WTC11 (cell line): Measurements from ENCODE around the gene RABGAP1.

Experiments used
- ATF2 ChIP-seq: sonication (generic); formaldehyde crosslinking; IDR thresholded peaks from 2 replicates; pipeline ENCODE4 v1.8.1; 2022; ENCODE audit warnings: low read depth, missing genetic modification reagents, borderline replicate concordance
- ATF3 ChIP-seq: sonication (generic); formaldehyde crosslinking; conservative IDR thresholded peaks from 2 replicates; pipeline ENCODE4 v1.8.1; 2022; ENCODE audit warnings: mild to moderate bottlenecking, missing genetic modification reagents
- CREM ChIP-seq: sonication (generic); formaldehyde crosslinking; IDR thresholded peaks from 2 replicates; pipeline ENCODE4 v1.8.1; 2022; ENCODE audit warnings: mild to moderate bottlenecking, missing genetic modification reagents, moderate library complexity
- CTCF ChIP-seq: fragments of 200-600 bp; IDR thresholded peaks from 2 replicates; pipeline ENCODE4 v1.8.0; 2022; ENCODE audit warnings: antibody characterized with exemption
- MAX ChIP-seq: sonication (generic); formaldehyde crosslinking; IDR thresholded peaks from 2 replicates; pipeline ENCODE4 v1.8.0; 2022; ENCODE audit warnings: mild to moderate bottlenecking, missing genetic modification reagents
- MLX ChIP-seq: sonication (generic); formaldehyde crosslinking; IDR thresholded peaks from 2 replicates; pipeline ENCODE4 v1.8.1; 2023; ENCODE audit warnings: mild to moderate bottlenecking, missing genetic modification reagents, moderate library complexity
- SMAD4 ChIP-seq: sonication (generic); formaldehyde crosslinking; IDR thresholded peaks from 2 replicates; pipeline ENCODE4 v1.8.0; 2022; ENCODE audit warnings: mild to moderate bottlenecking, missing genetic modification reagents
- ZNF263 ChIP-seq: sonication (generic); formaldehyde crosslinking; IDR thresholded peaks from 2 replicates; pipeline ENCODE4 v1.8.1; 2022; ENCODE audit warnings: low read depth, mild to moderate bottlenecking, moderate library complexity, missing genetic modification reagents

- no peak for TF ChIP-seq CTCF
- no peak for TF ChIP-seq ATF3 (CRISPR knock-in tag)
- TF ChIP-seq CREM (CRISPR knock-in tag), result no peak
- TF ChIP-seq SMAD4, result no peak
- TF ChIP-seq ATF2 (CRISPR knock-in tag), result no peak
- no peak for TF ChIP-seq MLX (CRISPR knock-in tag)
- no peak for TF ChIP-seq MAX (CRISPR knock-in tag)
- no peak for TF ChIP-seq ZNF263 (CRISPR knock-in tag)
Measured at GRCh38 chr9:123089790-123090189, 149.0 kb downstream of the RABGAP1 start.
